ENCODE measurements around the gene TICAM1. TPM values are rescaled to one million over a fixed set of nuclear protein-coding genes. Genes with fewer than 3 reads are reported as not detected.
A peak's percentile ranks its signal among the peaks of the same experiment; 100 is the strongest.

The TICAM1 gene
- total and polyA plus RNA-seq, 2 of the 13 experiments (the other 11 are each of a cell fraction or from before 2014, with no cell fraction given): 0.33 to 0.95 TPM

- peak; percentile 67; the same call in 1 of the 2 replicates for TF ChIP-seq ZNF205 (CRISPR knock-in tag; IDR thresholded peaks at IDR 0.05)
- TF ChIP-seq ZNF180 (CRISPR knock-in tag; IDR thresholded peaks at IDR 0.05; ENCODE audit: borderline replicate concordance, low read depth): no peak
- no peak for TF ChIP-seq ZBTB10 (CRISPR knock-in tag; IDR thresholded peaks at IDR 0.05; ENCODE audit: borderline replicate concordance)
- peak; percentile 75; the same call in 1 of the 2 replicates for TF ChIP-seq ZFP91 (CRISPR knock-in tag; IDR thresholded peaks at IDR 0.05; ENCODE audit: borderline replicate concordance)
- no peak for TF ChIP-seq DDIT3 (CRISPR knock-in tag; IDR thresholded peaks at IDR 0.05)
- no peak; the same call in 1 of the 2 replicates for TF ChIP-seq KDM2A (CRISPR knock-in tag; IDR thresholded peaks at IDR 0.05; ENCODE audit: borderline replicate concordance, low read depth)
- TF ChIP-seq ARNT2 (CRISPR knock-in tag; IDR thresholded peaks at IDR 0.05; ENCODE audit: low read depth): peak; percentile 78
- TF ChIP-seq BHLHE40 (IDR thresholded peaks at IDR 0.05; ENCODE audit: low read length): no peak
- TF ChIP-seq SMYD3 (CRISPR knock-in tag; IDR thresholded peaks at IDR 0.05): no peak
- no peak for TF ChIP-seq SNAI1 (CRISPR knock-in tag; IDR thresholded peaks at IDR 0.05; ENCODE audit: borderline replicate concordance)
- no peak for TF ChIP-seq SIN3B (IDR thresholded peaks at IDR 0.05; ENCODE audit: low read length)
- TF ChIP-seq IRF9 (CRISPR knock-in tag; IDR thresholded peaks at IDR 0.05; ENCODE audit: borderline replicate concordance): no peak; the same call in 1 of the 2 replicates
- TF ChIP-seq KDM1A (CRISPR knock-in tag; IDR thresholded peaks at IDR 0.05): peak; percentile 98
- TF ChIP-seq GATAD1 (CRISPR knock-in tag; IDR thresholded peaks at IDR 0.05): no peak
- TF ChIP-seq RXRA (CRISPR knock-in tag; IDR thresholded peaks at IDR 0.05): peak; percentile 49; the same call in 1 of the 2 replicates
- no peak; the same call in 1 of the 2 replicates for TF ChIP-seq ZNF329 (CRISPR knock-in tag; IDR thresholded peaks at IDR 0.05; ENCODE audit: low read depth)
- TF ChIP-seq CBX1 (IDR thresholded peaks at IDR 0.05; ENCODE audit: low read depth): no peak
- TF ChIP-seq ZNF660 (CRISPR knock-in tag; IDR thresholded peaks at IDR 0.05; ENCODE audit: borderline replicate concordance, low read depth): no peak
- no peak for TF ChIP-seq DPF2 (CRISPR knock-in tag; IDR thresholded peaks at IDR 0.05; ENCODE audit: borderline replicate concordance, low read depth)
- TF ChIP-seq ZNF10 (CRISPR knock-in tag; IDR thresholded peaks at IDR 0.05; ENCODE audit: borderline replicate concordance, low read depth): no peak
- TF ChIP-seq TGIF2 (CRISPR knock-in tag; IDR thresholded peaks at IDR 0.05): peak; percentile 57; the same call in 1 of the 2 replicates
- no peak for TF ChIP-seq IRX3 (CRISPR knock-in tag; IDR thresholded peaks at IDR 0.05; ENCODE audit: borderline replicate concordance, low read depth)
- TF ChIP-seq ZNF761 (CRISPR knock-in tag; conservative IDR thresholded peaks at IDR 0.05): no peak; the same call in 1 of the 2 replicates
Observed at GRCh38 chr19:4867534-4868285, 36.2 kb upstream of the TICAM1 start, which contains the start of gene PLIN3 (continued).

All from HepG2 (cell line).